Loucy (cell line): ENCODE data around the gene PTPRK.

Experiments used
- EZH2phosphoT487 ChIP-seq: fragments of 200-600 bp; IDR thresholded peaks from 2 replicates; pipeline ENCODE4 v1.6.1; 2018; ENCODE audit warnings: antibody characterized with exemption, mild to moderate bottlenecking, moderate library complexity, borderline replicate concordance
- TF ChIP-seq, protein P1 (sequence below): fragments of 200-600 bp; sonication (generic); conservative IDR thresholded peaks from 2 replicates; pipeline ENCODE4 v1.5.1; 2014; ENCODE audit warnings: mild to moderate bottlenecking, antibody characterized with exemption, low read length

DNA sequence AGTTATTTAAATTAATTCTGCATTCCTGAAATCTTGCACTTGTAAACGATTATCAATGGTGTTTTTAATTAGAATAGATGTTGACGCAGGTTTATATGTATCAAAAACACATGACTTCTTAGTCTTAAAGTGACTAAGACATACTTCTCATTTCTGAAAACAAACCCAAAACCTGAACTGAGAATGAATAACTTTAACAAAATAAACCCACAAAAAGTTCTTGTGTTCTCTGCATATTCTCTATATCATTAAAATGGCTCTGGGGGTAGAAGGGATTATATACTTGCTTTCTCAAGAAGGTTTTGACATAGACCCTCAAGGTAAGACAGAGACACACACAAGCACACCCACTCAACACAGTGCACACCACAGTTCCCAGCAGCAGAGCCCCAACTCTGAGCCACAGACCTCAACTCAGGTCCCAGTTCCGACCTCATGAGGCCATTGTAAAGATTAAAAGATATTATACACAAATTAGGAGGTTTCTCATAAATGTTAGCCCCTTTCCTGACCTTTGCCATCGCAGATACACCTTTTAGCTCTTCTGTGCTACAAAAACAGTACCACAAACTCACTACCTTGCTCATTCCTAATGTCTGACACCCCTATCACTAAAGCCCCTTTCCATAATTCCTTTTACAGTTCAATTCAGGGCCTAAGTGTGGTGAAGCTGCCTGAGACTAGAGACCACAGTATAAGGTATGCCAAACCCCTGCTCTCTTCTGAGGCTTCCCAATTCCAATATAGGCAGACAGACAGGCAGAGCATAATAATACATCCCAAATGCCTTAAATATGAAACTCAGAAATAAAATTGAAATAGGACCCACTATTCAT is 267.8 kb downstream of the PTPRK start:
- TF ChIP-seq, protein P1, sequence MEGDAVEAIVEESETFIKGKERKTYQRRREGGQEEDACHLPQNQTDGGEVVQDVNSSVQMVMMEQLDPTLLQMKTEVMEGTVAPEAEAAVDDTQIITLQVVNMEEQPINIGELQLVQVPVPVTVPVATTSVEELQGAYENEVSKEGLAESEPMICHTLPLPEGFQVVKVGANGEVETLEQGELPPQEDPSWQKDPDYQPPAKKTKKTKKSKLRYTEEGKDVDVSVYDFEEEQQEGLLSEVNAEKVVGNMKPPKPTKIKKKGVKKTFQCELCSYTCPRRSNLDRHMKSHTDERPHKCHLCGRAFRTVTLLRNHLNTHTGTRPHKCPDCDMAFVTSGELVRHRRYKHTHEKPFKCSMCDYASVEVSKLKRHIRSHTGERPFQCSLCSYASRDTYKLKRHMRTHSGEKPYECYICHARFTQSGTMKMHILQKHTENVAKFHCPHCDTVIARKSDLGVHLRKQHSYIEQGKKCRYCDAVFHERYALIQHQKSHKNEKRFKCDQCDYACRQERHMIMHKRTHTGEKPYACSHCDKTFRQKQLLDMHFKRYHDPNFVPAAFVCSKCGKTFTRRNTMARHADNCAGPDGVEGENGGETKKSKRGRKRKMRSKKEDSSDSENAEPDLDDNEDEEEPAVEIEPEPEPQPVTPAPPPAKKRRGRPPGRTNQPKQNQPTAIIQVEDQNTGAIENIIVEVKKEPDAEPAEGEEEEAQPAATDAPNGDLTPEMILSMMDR, result no peak
- TF ChIP-seq EZH2phosphoT487, result no peak
